HepG2 (cell line): Measurements from ENCODE around the gene EGFR. TPM values are rescaled to one million over a fixed set of nuclear protein-coding genes. Genes with fewer than 3 reads are reported as not detected.

Source experiments
- HOXA5 ChIP-seq: sonication (generic); formaldehyde crosslinking; IDR thresholded peaks from 2 replicates; pipeline ENCODE4 v1.4.0; 2020; ENCODE audit warnings: missing genetic modification reagents
- NONO ChIP-seq, 2 experiments: fragments of 450-650 bp in 1 of 2; sonication (generic) in 1 of 2; formaldehyde crosslinking in 1 of 2; IDR thresholded peaks in 1 of 2; conservative IDR thresholded peaks in 1 of 2; 2 replicates each; pipeline versions ENCODE4 v1.6.1 to v1.8.0; 2017 to 2022; ENCODE audit warnings: mild to moderate bottlenecking in 1 of 2, missing genetic modification reagents in 1 of 2, moderate library complexity in 1 of 2
- RBAK ChIP-seq: sonication (generic); formaldehyde crosslinking; IDR thresholded peaks from 2 replicates; pipeline ENCODE4 v1.5.1; 2020; ENCODE audit warnings: mild to moderate bottlenecking, missing genetic modification reagents
- ZBTB42 ChIP-seq: sonication (generic); formaldehyde crosslinking; IDR thresholded peaks from 2 replicates; pipeline ENCODE4 v1.5.0; 2020; ENCODE audit warnings: mild to moderate bottlenecking, missing genetic modification reagents
- ZNF607 ChIP-seq: sonication (generic); formaldehyde crosslinking; IDR thresholded peaks from 2 replicates; pipeline ENCODE4 v1.5.1; 2020; ENCODE audit warnings: missing genetic modification reagents, mild to moderate bottlenecking, borderline replicate concordance
- ZNF841 ChIP-seq: sonication (generic); formaldehyde crosslinking; IDR thresholded peaks from 2 replicates; pipeline ENCODE4 v1.8.1; 2023; ENCODE audit warnings: missing genetic modification reagents, borderline replicate concordance
- polyA plus RNA-seq, 8 experiments: library from polyadenylated mRNA; depleted of rRNA in 3 of 8; stranded (reverse) in 7 of 8; unstranded in 1 of 8; fragments of >200 nt; fragmentation: Illumina TruSeq in 4 of 8; extraction: Trizol in 4 of 8; gene quantifications; 2 replicates each; pipeline versions ENCODE4 v1.2.1 to v1.2.3, GENCODE V29; 2011 to 2016; ENCODE audit warnings: low read depth in 4 of 8, missing spikeins in 1 of 8, mixed read lengths in 1 of 8; ENCODE audit not compliant: insufficient read depth in 1 of 8
- total RNA-seq, 5 experiments: library from RNA; depleted of rRNA; stranded (reverse); fragments of >200 nt; fragmentation: Illumina TruSeq; extraction: Trizol; gene quantifications; 2 replicates each; pipeline ENCODE4 v1.2.3, GENCODE V29; 2016; ENCODE audit warnings: low read depth in 1 of 5
- TF ChIP-seq, protein P1 (sequence below): sonication (generic); formaldehyde crosslinking; IDR thresholded peaks from 2 replicates; pipeline ENCODE4 v1.4.0; 2020; ENCODE audit warnings: mild to moderate bottlenecking, missing genetic modification reagents, borderline replicate concordance
- TF ChIP-seq, protein P2 (sequence below): sonication (generic); formaldehyde crosslinking; IDR thresholded peaks from 2 replicates; pipeline ENCODE4 v1.5.1; 2020; ENCODE audit warnings: mild to moderate bottlenecking, missing genetic modification reagents, borderline replicate concordance
- TF ChIP-seq, protein P3 (sequence below): sonication (generic); formaldehyde crosslinking; IDR thresholded peaks from 2 replicates; pipeline ENCODE4 v1.4.0; 2020; ENCODE audit warnings: missing genetic modification reagents, borderline replicate concordance

The EGFR gene
- total and polyA plus RNA-seq, 2 of the 13 experiments (the other 11 are each of a cell fraction or from before 2014, with no cell fraction given) = 7.0 to 10.0 TPM

DNA sequence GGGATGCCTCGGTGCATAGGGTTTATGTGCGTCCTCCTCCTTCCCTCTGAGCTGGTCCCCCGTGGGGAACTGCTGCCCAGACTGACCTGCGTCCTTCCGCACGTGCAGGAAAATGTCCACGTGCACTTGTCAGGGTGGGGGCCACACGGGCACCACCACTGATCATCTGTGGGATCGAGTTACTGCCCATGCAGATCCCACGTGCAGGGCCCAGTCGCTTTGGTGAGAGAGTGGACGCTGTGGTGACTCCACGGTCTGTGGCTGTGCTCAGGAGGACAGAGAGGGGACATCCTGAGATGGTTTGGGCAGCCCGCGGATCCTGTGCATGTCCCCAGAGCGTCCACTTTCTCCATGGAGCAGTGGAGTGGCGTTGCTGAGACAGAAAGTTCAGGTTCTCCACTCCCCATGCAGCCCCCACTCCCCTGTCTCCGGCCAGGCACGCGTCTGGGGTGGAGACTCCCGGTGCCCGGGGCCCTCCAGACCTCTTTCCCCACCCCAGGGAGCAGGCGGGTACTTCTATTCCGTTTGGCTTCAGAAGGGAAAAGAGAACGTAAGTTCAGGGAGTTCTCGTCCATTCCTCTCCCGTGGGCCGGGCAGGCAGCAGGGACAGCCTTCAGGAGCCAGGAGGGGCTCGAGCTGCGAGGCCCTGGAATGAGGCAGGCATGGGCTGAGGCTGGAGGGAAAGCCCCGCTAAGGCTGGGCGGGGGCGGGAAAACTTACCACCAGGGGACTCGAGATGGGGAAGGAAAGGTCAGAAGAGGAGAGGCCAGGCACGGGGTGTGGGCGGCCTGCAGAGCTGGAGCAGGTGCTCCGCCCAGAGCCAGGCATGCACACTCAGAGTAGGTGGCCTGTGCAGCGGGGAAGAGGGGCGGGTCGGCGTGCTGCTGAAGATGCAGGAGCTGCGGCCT lies 59.9 kb downstream of the EGFR start (continued):
- TF ChIP-seq ZNF841 (CRISPR knock-in tag) (no peak), ZBTB42 (CRISPR knock-in tag) (no peak), HOXA5 (CRISPR knock-in tag) (0 out of 2 replicates have a peak, but pooled peaks have one; percentile 26), NONO (IDR thresholded peaks at IDR 0.05) (no peak), NONO (CRISPR knock-in tag; conservative IDR thresholded peaks at IDR 0.05) (0 out of 2 replicates have a peak, but pooled peaks have one; percentile 8), RBAK (CRISPR knock-in tag) (no peak), ZNF607 (CRISPR knock-in tag) (peak; percentile 70)
- TF ChIP-seq, protein P1, sequence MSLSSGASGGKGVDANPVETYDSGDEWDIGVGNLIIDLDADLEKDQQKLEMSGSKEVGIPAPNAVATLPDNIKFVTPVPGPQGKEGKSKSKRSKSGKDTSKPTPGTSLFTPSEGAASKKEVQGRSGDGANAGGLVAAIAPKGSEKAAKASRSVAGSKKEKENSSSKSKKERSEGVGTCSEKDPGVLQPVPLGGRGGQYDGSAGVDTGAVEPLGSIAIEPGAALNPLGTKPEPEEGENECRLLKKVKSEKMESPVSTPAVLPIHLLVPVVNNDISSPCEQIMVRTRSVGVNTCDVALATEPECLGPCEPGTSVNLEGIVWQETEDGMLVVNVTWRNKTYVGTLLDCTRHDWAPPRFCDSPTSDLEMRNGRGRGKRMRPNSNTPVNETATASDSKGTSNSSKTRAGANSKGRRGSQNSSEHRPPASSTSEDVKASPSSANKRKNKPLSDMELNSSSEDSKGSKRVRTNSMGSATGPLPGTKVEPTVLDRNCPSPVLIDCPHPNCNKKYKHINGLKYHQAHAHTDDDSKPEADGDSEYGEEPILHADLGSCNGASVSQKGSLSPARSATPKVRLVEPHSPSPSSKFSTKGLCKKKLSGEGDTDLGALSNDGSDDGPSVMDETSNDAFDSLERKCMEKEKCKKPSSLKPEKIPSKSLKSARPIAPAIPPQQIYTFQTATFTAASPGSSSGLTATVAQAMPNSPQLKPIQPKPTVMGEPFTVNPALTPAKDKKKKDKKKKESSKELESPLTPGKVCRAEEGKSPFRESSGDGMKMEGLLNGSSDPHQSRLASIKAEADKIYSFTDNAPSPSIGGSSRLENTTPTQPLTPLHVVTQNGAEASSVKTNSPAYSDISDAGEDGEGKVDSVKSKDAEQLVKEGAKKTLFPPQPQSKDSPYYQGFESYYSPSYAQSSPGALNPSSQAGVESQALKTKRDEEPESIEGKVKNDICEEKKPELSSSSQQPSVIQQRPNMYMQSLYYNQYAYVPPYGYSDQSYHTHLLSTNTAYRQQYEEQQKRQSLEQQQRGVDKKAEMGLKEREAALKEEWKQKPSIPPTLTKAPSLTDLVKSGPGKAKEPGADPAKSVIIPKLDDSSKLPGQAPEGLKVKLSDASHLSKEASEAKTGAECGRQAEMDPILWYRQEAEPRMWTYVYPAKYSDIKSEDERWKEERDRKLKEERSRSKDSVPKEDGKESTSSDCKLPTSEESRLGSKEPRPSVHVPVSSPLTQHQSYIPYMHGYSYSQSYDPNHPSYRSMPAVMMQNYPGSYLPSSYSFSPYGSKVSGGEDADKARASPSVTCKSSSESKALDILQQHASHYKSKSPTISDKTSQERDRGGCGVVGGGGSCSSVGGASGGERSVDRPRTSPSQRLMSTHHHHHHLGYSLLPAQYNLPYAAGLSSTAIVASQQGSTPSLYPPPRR (CRISPR knock-in tag) = peak; percentile 83; the same call in 1 of the 2 replicates
- TF ChIP-seq, protein P2, sequence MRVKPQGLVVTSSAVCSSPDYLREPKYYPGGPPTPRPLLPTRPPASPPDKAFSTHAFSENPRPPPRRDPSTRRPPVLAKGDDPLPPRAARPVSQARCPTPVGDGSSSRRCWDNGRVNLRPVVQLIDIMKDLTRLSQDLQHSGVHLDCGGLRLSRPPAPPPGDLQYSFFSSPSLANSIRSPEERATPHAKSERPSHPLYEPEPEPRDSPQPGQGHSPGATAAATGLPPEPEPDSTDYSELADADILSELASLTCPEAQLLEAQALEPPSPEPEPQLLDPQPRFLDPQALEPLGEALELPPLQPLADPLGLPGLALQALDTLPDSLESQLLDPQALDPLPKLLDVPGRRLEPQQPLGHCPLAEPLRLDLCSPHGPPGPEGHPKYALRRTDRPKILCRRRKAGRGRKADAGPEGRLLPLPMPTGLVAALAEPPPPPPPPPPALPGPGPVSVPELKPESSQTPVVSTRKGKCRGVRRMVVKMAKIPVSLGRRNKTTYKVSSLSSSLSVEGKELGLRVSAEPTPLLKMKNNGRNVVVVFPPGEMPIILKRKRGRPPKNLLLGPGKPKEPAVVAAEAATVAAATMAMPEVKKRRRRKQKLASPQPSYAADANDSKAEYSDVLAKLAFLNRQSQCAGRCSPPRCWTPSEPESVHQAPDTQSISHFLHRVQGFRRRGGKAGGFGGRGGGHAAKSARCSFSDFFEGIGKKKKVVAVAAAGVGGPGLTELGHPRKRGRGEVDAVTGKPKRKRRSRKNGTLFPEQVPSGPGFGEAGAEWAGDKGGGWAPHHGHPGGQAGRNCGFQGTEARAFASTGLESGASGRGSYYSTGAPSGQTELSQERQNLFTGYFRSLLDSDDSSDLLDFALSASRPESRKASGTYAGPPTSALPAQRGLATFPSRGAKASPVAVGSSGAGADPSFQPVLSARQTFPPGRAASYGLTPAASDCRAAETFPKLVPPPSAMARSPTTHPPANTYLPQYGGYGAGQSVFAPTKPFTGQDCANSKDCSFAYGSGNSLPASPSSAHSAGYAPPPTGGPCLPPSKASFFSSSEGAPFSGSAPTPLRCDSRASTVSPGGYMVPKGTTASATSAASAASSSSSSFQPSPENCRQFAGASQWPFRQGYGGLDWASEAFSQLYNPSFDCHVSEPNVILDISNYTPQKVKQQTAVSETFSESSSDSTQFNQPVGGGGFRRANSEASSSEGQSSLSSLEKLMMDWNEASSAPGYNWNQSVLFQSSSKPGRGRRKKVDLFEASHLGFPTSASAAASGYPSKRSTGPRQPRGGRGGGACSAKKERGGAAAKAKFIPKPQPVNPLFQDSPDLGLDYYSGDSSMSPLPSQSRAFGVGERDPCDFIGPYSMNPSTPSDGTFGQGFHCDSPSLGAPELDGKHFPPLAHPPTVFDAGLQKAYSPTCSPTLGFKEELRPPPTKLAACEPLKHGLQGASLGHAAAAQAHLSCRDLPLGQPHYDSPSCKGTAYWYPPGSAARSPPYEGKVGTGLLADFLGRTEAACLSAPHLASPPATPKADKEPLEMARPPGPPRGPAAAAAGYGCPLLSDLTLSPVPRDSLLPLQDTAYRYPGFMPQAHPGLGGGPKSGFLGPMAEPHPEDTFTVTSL (CRISPR knock-in tag) = peak; percentile 72
- TF ChIP-seq, protein P3, sequence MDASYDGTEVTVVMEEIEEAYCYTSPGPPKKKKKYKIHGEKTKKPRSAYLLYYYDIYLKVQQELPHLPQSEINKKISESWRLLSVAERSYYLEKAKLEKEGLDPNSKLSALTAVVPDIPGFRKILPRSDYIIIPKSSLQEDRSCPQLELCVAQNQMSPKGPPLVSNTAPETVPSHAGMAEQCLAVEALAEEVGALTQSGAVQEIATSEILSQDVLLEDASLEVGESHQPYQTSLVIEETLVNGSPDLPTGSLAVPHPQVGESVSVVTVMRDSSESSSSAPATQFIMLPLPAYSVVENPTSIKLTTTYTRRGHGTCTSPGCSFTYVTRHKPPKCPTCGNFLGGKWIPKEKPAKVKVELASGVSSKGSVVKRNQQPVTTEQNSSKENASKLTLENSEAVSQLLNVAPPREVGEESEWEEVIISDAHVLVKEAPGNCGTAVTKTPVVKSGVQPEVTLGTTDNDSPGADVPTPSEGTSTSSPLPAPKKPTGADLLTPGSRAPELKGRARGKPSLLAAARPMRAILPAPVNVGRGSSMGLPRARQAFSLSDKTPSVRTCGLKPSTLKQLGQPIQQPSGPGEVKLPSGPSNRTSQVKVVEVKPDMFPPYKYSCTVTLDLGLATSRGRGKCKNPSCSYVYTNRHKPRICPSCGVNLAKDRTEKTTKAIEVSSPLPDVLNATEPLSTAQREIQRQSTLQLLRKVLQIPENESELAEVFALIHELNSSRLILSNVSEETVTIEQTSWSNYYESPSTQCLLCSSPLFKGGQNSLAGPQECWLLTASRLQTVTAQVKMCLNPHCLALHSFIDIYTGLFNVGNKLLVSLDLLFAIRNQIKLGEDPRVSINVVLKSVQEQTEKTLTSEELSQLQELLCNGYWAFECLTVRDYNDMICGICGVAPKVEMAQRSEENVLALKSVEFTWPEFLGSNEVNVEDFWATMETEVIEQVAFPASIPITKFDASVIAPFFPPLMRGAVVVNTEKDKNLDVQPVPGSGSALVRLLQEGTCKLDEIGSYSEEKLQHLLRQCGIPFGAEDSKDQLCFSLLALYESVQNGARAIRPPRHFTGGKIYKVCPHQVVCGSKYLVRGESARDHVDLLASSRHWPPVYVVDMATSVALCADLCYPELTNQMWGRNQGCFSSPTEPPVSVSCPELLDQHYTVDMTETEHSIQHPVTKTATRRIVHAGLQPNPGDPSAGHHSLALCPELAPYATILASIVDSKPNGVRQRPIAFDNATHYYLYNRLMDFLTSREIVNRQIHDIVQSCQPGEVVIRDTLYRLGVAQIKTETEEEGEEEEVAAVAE (CRISPR knock-in tag) = no peak
